HepG2 (cell line): Measurements from ENCODE around the gene PRRG3.

ENCODE experiments used
- EZH2 ChIP-seq: conservative IDR thresholded peaks from 2 replicates; pipeline ENCODE4 v1.6.1; 2012; ENCODE audit warnings: mild to moderate bottlenecking, low read depth, low read length, moderate library complexity
- FOSL1 ChIP-seq: sonication (generic); formaldehyde crosslinking; IDR thresholded peaks from 2 replicates; pipeline ENCODE4 v1.9.0; 2021; ENCODE audit warnings: missing genetic modification reagents, borderline replicate concordance
- KLF6 ChIP-seq: IDR thresholded peaks from 2 replicates; pipeline ENCODE4 v1.8.0; 2016; ENCODE audit warnings: missing biosample characterization, missing genetic modification reagents
- NR3C1 ChIP-seq: sonication (generic); formaldehyde crosslinking; IDR thresholded peaks from 2 replicates; pipeline ENCODE4 v1.4.0; 2020; ENCODE audit warnings: missing genetic modification reagents
- SMC3 ChIP-seq: IDR thresholded peaks from 2 replicates; pipeline ENCODE4 v1.6.1; 2011; ENCODE audit warnings: low read length, improper control_type of control experiment
- TF ChIP-seq, protein P1 (sequence below): sonication (generic); formaldehyde crosslinking; IDR thresholded peaks from 2 replicates; pipeline ENCODE4 v1.4.0; 2020; ENCODE audit warnings: missing genetic modification reagents, borderline replicate concordance
- TF ChIP-seq, protein P2 (sequence below): sonication (generic); formaldehyde crosslinking; IDR thresholded peaks from 2 replicates; pipeline ENCODE4 v1.5.0; 2020; ENCODE audit warnings: mild to moderate bottlenecking, missing genetic modification reagents, moderate library complexity

DNA sequence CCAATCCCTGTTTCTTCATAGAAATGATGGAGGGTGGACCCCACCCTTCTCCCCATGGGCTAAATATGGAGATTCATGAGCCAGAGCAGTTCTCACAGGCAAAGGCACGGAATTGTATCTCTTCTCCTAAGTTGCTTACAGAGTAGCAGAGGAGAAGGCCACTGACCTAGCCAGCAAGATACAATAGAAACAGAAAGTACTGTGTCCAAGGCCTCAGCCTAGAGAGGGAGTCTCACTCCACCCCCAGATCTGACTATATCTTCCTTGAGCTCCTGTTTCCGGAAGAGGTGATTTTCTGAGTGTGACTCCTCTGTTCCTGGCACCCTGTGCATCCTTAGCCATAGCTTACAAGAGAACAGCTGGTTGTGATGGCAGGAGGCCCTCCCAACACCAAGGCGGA is 20.5 kb downstream of the PRRG3 start, which contains the start of gene FATE1:
- TF ChIP-seq NR3C1 (CRISPR knock-in tag): no peak
- TF ChIP-seq, protein P1, sequence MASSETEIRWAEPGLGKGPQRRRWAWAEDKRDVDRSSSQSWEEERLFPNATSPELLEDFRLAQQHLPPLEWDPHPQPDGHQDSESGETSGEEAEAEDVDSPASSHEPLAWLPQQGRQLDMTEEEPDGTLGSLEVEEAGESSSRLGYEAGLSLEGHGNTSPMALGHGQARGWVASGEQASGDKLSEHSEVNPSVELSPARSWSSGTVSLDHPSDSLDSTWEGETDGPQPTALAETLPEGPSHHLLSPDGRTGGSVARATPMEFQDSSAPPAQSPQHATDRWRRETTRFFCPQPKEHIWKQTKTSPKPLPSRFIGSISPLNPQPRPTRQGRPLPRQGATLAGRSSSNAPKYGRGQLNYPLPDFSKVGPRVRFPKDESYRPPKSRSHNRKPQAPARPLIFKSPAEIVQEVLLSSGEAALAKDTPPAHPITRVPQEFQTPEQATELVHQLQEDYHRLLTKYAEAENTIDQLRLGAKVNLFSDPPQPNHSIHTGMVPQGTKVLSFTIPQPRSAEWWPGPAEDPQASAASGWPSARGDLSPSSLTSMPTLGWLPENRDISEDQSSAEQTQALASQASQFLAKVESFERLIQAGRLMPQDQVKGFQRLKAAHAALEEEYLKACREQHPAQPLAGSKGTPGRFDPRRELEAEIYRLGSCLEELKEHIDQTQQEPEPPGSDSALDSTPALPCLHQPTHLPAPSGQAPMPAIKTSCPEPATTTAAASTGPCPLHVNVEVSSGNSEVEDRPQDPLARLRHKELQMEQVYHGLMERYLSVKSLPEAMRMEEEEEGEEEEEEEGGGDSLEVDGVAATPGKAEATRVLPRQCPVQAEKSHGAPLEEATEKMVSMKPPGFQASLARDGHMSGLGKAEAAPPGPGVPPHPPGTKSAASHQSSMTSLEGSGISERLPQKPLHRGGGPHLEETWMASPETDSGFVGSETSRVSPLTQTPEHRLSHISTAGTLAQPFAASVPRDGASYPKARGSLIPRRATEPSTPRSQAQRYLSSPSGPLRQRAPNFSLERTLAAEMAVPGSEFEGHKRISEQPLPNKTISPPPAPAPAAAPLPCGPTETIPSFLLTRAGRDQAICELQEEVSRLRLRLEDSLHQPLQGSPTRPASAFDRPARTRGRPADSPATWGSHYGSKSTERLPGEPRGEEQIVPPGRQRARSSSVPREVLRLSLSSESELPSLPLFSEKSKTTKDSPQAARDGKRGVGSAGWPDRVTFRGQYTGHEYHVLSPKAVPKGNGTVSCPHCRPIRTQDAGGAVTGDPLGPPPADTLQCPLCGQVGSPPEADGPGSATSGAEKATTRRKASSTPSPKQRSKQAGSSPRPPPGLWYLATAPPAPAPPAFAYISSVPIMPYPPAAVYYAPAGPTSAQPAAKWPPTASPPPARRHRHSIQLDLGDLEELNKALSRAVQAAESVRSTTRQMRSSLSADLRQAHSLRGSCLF (CRISPR knock-in tag): no peak
- TF ChIP-seq KLF6 (CRISPR knock-in tag): no peak
- no peak for TF ChIP-seq SMC3
- no peak for TF ChIP-seq FOSL1 (CRISPR knock-in tag)
- no peak for TF ChIP-seq EZH2
- TF ChIP-seq, protein P2, sequence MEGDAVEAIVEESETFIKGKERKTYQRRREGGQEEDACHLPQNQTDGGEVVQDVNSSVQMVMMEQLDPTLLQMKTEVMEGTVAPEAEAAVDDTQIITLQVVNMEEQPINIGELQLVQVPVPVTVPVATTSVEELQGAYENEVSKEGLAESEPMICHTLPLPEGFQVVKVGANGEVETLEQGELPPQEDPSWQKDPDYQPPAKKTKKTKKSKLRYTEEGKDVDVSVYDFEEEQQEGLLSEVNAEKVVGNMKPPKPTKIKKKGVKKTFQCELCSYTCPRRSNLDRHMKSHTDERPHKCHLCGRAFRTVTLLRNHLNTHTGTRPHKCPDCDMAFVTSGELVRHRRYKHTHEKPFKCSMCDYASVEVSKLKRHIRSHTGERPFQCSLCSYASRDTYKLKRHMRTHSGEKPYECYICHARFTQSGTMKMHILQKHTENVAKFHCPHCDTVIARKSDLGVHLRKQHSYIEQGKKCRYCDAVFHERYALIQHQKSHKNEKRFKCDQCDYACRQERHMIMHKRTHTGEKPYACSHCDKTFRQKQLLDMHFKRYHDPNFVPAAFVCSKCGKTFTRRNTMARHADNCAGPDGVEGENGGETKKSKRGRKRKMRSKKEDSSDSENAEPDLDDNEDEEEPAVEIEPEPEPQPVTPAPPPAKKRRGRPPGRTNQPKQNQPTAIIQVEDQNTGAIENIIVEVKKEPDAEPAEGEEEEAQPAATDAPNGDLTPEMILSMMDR (CRISPR knock-in tag): no peak
